ENCODE results near the gene RGS6.

Gene RGS6

DNA sequence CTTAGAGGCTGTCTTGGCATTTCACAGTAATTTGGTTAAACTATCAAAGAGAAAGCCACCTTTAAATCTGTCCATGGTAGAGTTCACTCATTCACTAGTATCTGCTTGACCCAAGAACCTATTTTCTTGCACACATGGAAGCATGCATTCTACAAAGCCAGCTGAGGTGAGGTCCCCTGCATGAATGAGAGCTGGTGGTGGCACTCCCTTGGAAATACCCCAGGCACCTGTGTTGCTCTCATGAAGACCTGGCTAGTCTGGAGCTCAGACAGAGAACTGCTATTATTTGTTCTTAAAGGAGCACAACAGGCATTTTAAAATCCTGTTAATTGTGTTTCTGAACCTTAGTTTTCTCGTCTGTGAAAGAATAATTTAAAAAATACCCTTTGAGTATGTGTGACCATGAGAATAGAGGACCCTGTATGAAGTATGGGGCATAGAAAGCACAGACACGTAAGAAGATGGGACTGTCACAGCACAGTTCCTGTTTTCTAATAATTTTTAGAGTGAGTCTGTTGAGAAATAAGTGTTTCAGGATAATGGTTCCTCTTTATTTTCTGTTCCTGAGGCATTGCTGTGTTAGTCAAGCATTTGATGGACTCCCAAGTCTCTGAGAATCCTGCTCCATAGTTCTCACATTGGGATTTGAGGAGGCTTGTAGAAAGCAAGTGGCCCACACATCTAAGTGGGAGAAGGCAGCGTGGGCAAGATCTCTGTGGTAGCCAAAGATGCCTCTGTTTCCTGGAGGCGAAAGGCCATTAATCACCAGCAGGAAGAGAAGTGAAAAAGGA, 10.9 kb downstream of the RGS6 start:
- Histone ChIP-seq H3F3A (ENCODE audit: insufficient read depth, low read length) (no peaks in the 10 kb centered on the region), H3K79me2 (ENCODE audit: insufficient read depth, low read length) (no peaks in the 10 kb centered on the region), H3K9ac (ENCODE audit: low read length) (no peak overlapping the region), H3K27ac (ENCODE audit: low read depth, low read length, poor library complexity, severe bottlenecking) (no peak overlapping the region), H3K27me3 (ENCODE audit: insufficient read depth, low read length) (no peaks in the 10 kb centered on the region), H3K4me1 (ENCODE audit: insufficient read depth, low read length, severe bottlenecking) (no peaks in the 10 kb centered on the region), H4K20me1 (ENCODE audit: insufficient read depth, low read length) (no peaks in the 10 kb centered on the region), H3K9me3 (ENCODE audit: low read length) (no peaks in the 10 kb centered on the region), H3K9me2 (ENCODE audit: low read depth, low read length) (no peaks in the 10 kb centered on the region), H3K4me2 (ENCODE audit: low read length) (no peak overlapping the region), H2AFZ (ENCODE audit: low read length) (no peak overlapping the region), H3K4me3 (ENCODE audit: low read depth, low read length, poor library complexity, severe bottlenecking) (no peak overlapping the region), H3K36me3 (ENCODE audit: insufficient read depth, low read length) (no peaks in the 10 kb centered on the region)
- TF ChIP-seq, protein P1, sequence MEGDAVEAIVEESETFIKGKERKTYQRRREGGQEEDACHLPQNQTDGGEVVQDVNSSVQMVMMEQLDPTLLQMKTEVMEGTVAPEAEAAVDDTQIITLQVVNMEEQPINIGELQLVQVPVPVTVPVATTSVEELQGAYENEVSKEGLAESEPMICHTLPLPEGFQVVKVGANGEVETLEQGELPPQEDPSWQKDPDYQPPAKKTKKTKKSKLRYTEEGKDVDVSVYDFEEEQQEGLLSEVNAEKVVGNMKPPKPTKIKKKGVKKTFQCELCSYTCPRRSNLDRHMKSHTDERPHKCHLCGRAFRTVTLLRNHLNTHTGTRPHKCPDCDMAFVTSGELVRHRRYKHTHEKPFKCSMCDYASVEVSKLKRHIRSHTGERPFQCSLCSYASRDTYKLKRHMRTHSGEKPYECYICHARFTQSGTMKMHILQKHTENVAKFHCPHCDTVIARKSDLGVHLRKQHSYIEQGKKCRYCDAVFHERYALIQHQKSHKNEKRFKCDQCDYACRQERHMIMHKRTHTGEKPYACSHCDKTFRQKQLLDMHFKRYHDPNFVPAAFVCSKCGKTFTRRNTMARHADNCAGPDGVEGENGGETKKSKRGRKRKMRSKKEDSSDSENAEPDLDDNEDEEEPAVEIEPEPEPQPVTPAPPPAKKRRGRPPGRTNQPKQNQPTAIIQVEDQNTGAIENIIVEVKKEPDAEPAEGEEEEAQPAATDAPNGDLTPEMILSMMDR (IDR thresholded peaks at IDR 0.05; ENCODE audit: low read length): no peak
- TF ChIP-seq EZH2 (IDR thresholded peaks at IDR 0.05; ENCODE audit: borderline replicate concordance, low read length): no peak

DNA sequence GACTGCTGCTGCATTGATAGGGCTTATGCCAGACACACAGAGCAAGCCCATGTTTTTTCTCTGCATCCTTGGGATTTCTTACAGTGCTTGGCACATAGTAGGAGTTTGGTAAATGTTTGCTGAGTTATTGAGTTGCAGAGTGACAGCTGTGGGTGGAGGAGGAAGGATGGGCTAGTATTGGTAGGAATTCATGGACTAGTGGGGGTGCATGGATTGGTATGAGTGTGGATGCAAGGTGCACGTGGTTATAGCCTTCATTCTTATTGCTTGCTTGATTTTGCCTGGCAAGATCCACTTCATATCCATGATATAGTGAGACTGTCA, 11.4 kb downstream of the RGS6 start:
- no peak overlapping the region for H2AFZ ChIP-seq (ENCODE audit: low read length)
- no peaks in the 10 kb centered on the region for H3K36me3 ChIP-seq (ENCODE audit: insufficient read depth, low read length)

DNA sequence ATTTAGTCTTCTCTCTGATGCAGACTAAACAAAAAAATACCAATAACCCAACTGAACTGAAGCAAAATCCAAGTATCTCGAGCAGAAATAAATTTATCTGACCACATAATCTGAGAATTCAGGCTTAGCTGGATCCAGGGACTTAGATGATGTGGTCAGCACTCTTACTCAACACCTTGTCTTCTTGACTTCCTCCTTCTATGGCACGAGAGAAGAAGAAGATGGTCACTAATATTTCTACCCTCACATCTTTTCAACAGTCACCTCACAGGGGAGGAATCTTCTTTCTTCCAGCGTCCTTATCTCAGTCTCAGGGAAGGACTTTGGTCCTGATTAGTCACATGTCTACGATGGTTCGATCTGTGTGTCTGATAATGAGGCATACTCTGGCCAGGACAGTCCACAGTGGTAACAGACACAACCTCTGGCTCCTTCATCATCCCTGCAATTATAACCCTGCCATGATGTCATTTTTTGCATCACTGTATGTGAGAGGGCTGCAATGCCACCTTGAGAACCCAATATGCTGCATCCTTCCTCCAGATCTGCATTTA, 15.8 kb downstream of the RGS6 start:
- H3K9ac ChIP-seq (ENCODE audit: low read length): no peak overlapping the region
- no peaks in the 10 kb centered on the region for H3K9me2 ChIP-seq (ENCODE audit: low read depth, low read length)
- H3K4me2 ChIP-seq (ENCODE audit: low read length): no peak overlapping the region
- no peaks in the 10 kb centered on the region for H3F3A ChIP-seq (ENCODE audit: insufficient read depth, low read length)
- H4K20me1 ChIP-seq (ENCODE audit: insufficient read depth, low read length): no peaks in the 10 kb centered on the region
- H3K79me2 ChIP-seq (ENCODE audit: insufficient read depth, low read length): no peaks in the 10 kb centered on the region
- no peaks in the 10 kb centered on the region for H3K4me1 ChIP-seq (ENCODE audit: insufficient read depth, low read length, severe bottlenecking)
- H3K27me3 ChIP-seq (ENCODE audit: insufficient read depth, low read length): no peaks in the 10 kb centered on the region
- no peak overlapping the region for H3K27ac ChIP-seq (ENCODE audit: low read depth, low read length, poor library complexity, severe bottlenecking)
- no peak overlapping the region for H3K4me3 ChIP-seq (ENCODE audit: low read depth, low read length, poor library complexity, severe bottlenecking)
- H3K9me3 ChIP-seq (ENCODE audit: low read length): no peaks in the 10 kb centered on the region
- no peak overlapping the region for H2AFZ ChIP-seq (ENCODE audit: low read length)
- TF ChIP-seq EZH2 (IDR thresholded peaks at IDR 0.05; ENCODE audit: borderline replicate concordance, low read length): no peak
- TF ChIP-seq, protein P1 (IDR thresholded peaks at IDR 0.05; ENCODE audit: low read length): no peak
- H3K36me3 ChIP-seq (ENCODE audit: insufficient read depth, low read length): no peaks in the 10 kb centered on the region

More for the DNA sequence above, 11.4 kb downstream of the RGS6 start:
- H3K27ac ChIP-seq (ENCODE audit: low read depth, low read length, poor library complexity, severe bottlenecking): no peak overlapping the region
- no peaks in the 10 kb centered on the region for H4K20me1 ChIP-seq (ENCODE audit: insufficient read depth, low read length)
- H3K4me1 ChIP-seq (ENCODE audit: insufficient read depth, low read length, severe bottlenecking): no peaks in the 10 kb centered on the region
- H3K27me3 ChIP-seq (ENCODE audit: insufficient read depth, low read length): no peaks in the 10 kb centered on the region
- H3K9me3 ChIP-seq (ENCODE audit: low read length): no peaks in the 10 kb centered on the region
- H3K9ac ChIP-seq (ENCODE audit: low read length): no peak overlapping the region
- H3K9me2 ChIP-seq (ENCODE audit: low read depth, low read length): no peaks in the 10 kb centered on the region
- H3F3A ChIP-seq (ENCODE audit: insufficient read depth, low read length): no peaks in the 10 kb centered on the region
- no peaks in the 10 kb centered on the region for H3K79me2 ChIP-seq (ENCODE audit: insufficient read depth, low read length)
- no peak overlapping the region for H3K4me2 ChIP-seq (ENCODE audit: low read length)
- no peak overlapping the region for H3K4me3 ChIP-seq (ENCODE audit: low read depth, low read length, poor library complexity, severe bottlenecking)
- TF ChIP-seq EZH2 (IDR thresholded peaks at IDR 0.05; ENCODE audit: borderline replicate concordance, low read length): no peak
- TF ChIP-seq, protein P1 (IDR thresholded peaks at IDR 0.05; ENCODE audit: low read length): no peak

All from OCI-LY1 (cell line).